ENCODE data around the gene FOSB.

FOSB gene

GRCh38 chr19:45485305-45486077 lies 17.7 kb downstream of the FOSB start:
- no peak for DNase-seq

- no peak for DNase-seq
These were observed 20.9 kb downstream of the FOSB start for GRCh38 chr19:45488708-45489107.

GRCh38 chr19:45489216-45489855 lies 21.5 kb downstream of the FOSB start:
- DNase-seq: no peak

- DNase-seq: no peak
These were observed 24.4 kb downstream of the FOSB start for GRCh38 chr19:45492137-45492626.

- no peak for DNase-seq
These were observed 25.1 kb downstream of the FOSB start for GRCh38 chr19:45492627-45493470.

GRCh38 chr19:45494261-45494916 lies 26.6 kb downstream of the FOSB start:
- DNase-seq: no peak

- no peak for DNase-seq
These were observed 27.4 kb downstream of the FOSB start for GRCh38 chr19:45495178-45495577.

DNA sequence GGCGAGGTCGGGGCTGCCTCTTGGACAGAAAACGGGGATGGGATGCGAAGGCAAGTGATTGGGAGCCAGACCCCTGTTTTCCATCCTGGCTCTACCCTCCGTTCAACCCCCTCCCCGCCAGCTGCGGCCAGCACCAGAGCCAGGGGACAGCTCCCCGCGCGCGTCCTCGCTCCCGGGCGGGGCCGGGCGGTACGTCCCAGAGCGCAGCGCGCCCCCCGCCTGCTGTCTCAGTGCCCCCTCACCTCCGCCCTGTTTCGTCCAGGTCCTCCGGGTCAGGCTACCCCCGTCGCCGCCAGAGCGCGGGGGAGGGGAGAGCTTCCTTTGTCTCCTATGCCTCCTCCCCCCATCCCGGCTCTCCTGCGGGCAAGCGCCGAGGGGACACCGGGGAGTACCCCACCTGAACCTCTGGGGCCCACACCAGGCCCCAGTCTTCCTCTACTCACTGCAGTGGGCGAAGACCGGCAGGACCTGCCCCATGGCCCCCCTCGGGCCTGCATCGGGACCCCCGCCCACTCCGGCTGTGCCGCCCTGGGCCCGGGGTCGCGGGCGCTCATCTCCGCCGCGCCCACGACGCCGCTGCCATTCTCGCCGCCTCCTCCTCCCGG lies 28.7 kb downstream of the FOSB start:
- no peak for DNase-seq

DNA sequence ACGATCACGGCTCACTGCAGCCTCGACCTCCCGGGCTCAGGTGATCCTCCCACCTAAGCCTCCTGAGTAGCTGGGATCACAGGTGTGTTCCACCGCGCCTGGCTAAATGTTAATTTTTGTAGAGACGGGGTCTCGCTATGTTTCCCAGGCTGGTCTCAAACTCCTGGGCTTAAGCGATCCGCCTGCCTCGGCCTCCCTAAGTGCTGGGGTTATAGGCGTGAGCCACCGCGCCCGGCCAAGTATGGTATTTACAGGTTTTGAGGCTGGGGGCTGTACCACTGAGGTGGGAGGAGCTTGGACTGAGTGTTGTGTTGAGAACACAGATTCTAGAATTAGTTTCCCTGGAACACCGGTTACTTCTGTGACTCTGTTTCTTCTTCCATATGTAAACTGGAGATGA lies 30.0 kb downstream of the FOSB start:
- DNase-seq: no peak

- DNase-seq: no peak
These were observed 30.8 kb downstream of the FOSB start, which contains the start of gene PPM1N for GRCh38 chr19:45498411-45499195. Gene PPM1N (plus strand): TSS chr19:45498443. CDS start chr19:45498473, 30 bp downstream.

- DNase-seq: no peak
These were observed 31.7 kb downstream of the FOSB start for GRCh38 chr19:45499196-45500180.

DNA sequence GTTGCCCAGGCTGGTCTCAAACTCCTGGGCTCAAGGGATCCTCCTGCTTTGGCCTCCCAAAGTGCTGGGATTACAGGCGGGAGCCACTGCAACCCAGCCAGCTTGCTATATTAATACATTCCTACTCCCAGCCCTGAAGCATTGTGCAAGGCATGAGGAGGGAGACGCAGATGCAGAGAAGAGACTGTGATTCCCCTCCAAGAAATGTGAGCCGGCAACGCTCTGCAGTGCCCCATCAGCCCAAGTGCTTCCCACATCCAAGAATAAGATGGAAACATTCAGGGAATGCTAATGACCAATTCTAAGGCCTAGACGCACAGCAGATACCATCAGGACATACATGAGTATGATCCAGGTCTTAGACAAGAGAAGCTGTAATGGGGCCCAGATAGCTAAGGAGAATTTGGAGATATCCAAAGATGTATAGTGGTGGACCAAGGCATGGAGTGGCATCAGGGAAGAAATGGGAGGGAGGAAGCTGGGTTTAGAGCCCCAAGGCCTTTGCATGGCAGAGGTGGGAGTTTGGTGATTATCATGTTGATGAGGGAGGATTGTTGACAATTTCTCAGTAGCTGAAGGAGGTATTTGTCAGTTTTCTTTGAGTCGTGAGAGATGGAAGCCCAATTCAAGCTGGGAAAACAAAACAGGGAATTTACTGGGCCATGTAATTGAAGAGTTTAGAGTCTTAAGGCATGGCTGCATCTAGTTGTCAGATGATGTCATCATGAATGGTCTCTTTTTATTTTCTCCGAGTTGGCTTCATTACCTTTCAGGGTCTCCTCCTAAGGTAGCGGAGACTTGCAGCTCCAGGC lies 33.3 kb downstream of the FOSB start:
- DNase-seq: no peak

GRCh38 chr19:45501730-45502014 lies 33.9 kb downstream of the FOSB start:
- DNase-seq: no peak

GRCh38 chr19:45502111-45502510 lies 34.3 kb downstream of the FOSB start:
- no peak for DNase-seq

- DNase-seq: no peak
These were observed 36.1 kb downstream of the FOSB start for GRCh38 chr19:45503909-45504308.

- no peak for DNase-seq
These were observed 37.6 kb downstream of the FOSB start for GRCh38 chr19:45505151-45505995.

GRCh38 chr19:45505996-45506245 lies 38.1 kb downstream of the FOSB start:
- no peak for DNase-seq

DNA sequence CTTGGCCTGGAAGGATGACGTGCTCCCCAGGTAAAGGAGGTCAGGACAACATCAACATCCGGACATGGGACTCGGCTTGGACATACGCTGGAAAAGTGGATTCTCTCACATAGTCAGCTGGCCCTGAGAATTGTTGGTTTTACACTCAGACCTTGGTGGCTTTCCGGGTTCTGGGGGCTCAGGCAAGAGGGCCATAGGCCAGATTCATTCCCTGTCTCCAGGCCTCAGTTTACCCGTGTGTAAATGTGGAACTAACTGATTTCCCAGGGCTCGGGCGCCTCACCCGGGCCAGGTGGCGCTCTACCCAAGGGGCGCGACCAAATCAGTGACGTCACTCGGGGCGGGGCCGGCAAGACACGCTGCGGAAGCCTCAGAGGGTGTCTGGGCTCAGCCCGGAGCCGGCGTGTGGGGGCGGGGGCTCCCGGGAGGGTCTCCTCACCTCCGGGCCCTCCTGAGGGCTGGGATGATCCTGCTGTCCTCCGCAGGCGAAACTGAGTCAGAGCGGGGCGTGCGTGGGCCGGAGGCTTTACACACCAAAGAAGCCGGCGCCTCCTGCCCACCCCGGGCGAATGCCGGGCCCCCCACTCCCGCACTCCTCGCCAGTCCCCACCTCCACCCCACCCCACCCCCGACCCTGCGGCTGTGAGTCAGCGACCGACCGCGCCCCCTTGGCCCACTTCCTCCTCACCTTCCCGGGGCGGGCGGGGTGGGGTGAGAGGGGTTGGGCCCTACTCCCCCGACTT lies 38.6 kb downstream of the FOSB start:
- no peak for DNase-seq
